GM23338 (cell line): ENCODE results near the gene AKAP13. TPM values are rescaled to one million over a fixed set of nuclear protein-coding genes. Genes with fewer than 3 reads are reported as not detected.

ENCODE experiments used
- ATAC-seq: fragments of 200-7000 bp; cut with Tn5 transposase; 3 replicates; pipeline ENCODE4 v1.9.1; 2020
- DNase-seq: peaks from one replicate; pipeline ENCODE4 v3.0.0-alpha.2; 2015; ENCODE audit warnings: low spot score
- H2AFZ ChIP-seq: fragments of 200-600 bp; sonication (generic); 2 replicates; pipeline ENCODE4 v1.8.0; 2016; ENCODE audit warnings: antibody characterized with exemption, mild to moderate bottlenecking, moderate library complexity
- H3F3A ChIP-seq: fragments of 200-600 bp; sonication (generic); replicated peaks from 2 replicates; pipeline ENCODE4 v1.8.0; 2017; ENCODE audit warnings: antibody characterized with exemption, mixed run types, low read depth
- H3K27ac ChIP-seq: fragments of 200-600 bp; sonication (generic); 2 replicates; pipeline ENCODE4 v1.6.1; 2016; ENCODE audit warnings: low read depth
- H3K27me3 ChIP-seq: fragments of 200-600 bp; sonication (generic); 2 replicates; pipeline ENCODE4 v1.8.0; 2016; ENCODE audit warnings: mild to moderate bottlenecking, mixed run types, moderate library complexity; ENCODE audit not compliant: insufficient read depth
- H3K36me3 ChIP-seq: fragments of 200-600 bp; sonication (generic); 2 replicates; pipeline ENCODE4 v1.8.0; 2016; ENCODE audit warnings: mild to moderate bottlenecking; ENCODE audit not compliant: insufficient read depth
- H3K4me1 ChIP-seq: fragments of 200-600 bp; sonication (generic); 2 replicates; pipeline ENCODE4 v1.8.0; 2016; ENCODE audit warnings: mild to moderate bottlenecking, moderate library complexity; ENCODE audit not compliant: insufficient read depth
- H3K4me2 ChIP-seq: fragments of 200-600 bp; sonication (generic); 2 replicates; pipeline ENCODE4 v1.7.1; 2017; ENCODE audit warnings: mixed run types
- H3K4me3 ChIP-seq: fragments of 200-600 bp; sonication (generic); 2 replicates; pipeline ENCODE4 v1.6.1; 2016; ENCODE audit warnings: mixed run types
- H3K79me2 ChIP-seq: fragments of 200-600 bp; sonication (generic); replicated peaks from 2 replicates; pipeline ENCODE4 v1.8.0; 2017; ENCODE audit warnings: mild to moderate bottlenecking; ENCODE audit not compliant: insufficient read depth
- H3K9me2 ChIP-seq: fragments of 200-600 bp; sonication (generic); 2 replicates; pipeline ENCODE4 v1.8.0; 2017; ENCODE audit not compliant: insufficient read depth
- H4K20me1 ChIP-seq: fragments of 200-600 bp; sonication (generic); replicated peaks from 2 replicates; pipeline ENCODE4 v1.8.0; 2017; ENCODE audit warnings: mild to moderate bottlenecking; ENCODE audit not compliant: insufficient read depth
- H3K27ac Mint-ChIP-seq: 2 replicates; pipeline ENCODE4 v1.8.0; 2020; ENCODE audit warnings: inconsistent platforms, mild to moderate bottlenecking, moderate library complexity, mixed read lengths
- H3K27me3 Mint-ChIP-seq: 3 replicates; pipeline ENCODE4 v1.8.0; 2022; ENCODE audit warnings: low read depth, mild to moderate bottlenecking, moderate library complexity, mixed read lengths, inconsistent platforms; ENCODE audit not compliant: insufficient read depth, poor library complexity
- H3K36me3 Mint-ChIP-seq: 3 replicates; pipeline ENCODE4 v1.8.0; 2021; ENCODE audit warnings: low read depth, mild to moderate bottlenecking, inconsistent platforms, moderate library complexity, mixed read lengths
- H3K4me1 Mint-ChIP-seq: 3 replicates; pipeline ENCODE4 v1.8.0; 2020; ENCODE audit warnings: mild to moderate bottlenecking, inconsistent platforms, mixed read lengths
- H3K4me3 Mint-ChIP-seq: 3 replicates; pipeline ENCODE4 v1.8.0; 2021; ENCODE audit warnings: moderate library complexity, mild to moderate bottlenecking, inconsistent platforms, mixed read lengths
- H3K9me3 Mint-ChIP-seq: 3 replicates; pipeline ENCODE4 v1.8.0; 2020; ENCODE audit warnings: moderate library complexity, mild to moderate bottlenecking, inconsistent platforms, mixed read lengths
- CREB1 ChIP-seq: fragments of 250-450 bp; sonication (Bioruptor Pico); IDR thresholded peaks from 2 replicates; pipeline ENCODE4 v1.5.0; 2020; ENCODE audit warnings: low read depth, mild to moderate bottlenecking, moderate library complexity
- CTCF ChIP-seq, 2 experiments: fragments of 200-600 bp in 1 of 2; sonication (generic) in 1 of 2; conservative IDR thresholded peaks; 2 replicates each; pipeline versions ENCODE4 v1.5.1 to v1.6.1; 2016 to 2017; ENCODE audit warnings: antibody characterized with exemption in 2 of 2, low read depth in 2 of 2, mild to moderate bottlenecking in 2 of 2, moderate library complexity in 1 of 2
- EZH2 ChIP-seq: fragments of 200-600 bp; sonication (generic); IDR thresholded peaks from one replicate; pipeline ENCODE4 v1.8.0; 2017; ENCODE audit warnings: antibody characterized with exemption, mild to moderate bottlenecking, low read depth; ENCODE audit not compliant: unreplicated experiment
- EZH2phosphoT487 ChIP-seq: fragments of 200-600 bp; sonication (generic); IDR thresholded peaks from one replicate; pipeline ENCODE4 v1.8.1; 2018; ENCODE audit warnings: antibody characterized with exemption; ENCODE audit not compliant: unreplicated experiment
- JUNB ChIP-seq: IDR thresholded peaks from one replicate; pipeline ENCODE4 v1.6.1; 2016; ENCODE audit warnings: antibody characterized with exemption; ENCODE audit not compliant: unreplicated experiment
- NANOG ChIP-seq: IDR thresholded peaks from 2 replicates; pipeline ENCODE4 v1.6.1; 2016; ENCODE audit warnings: antibody characterized with exemption, borderline replicate concordance
- POLR2AphosphoS5 ChIP-seq: IDR thresholded peaks from 2 replicates; pipeline ENCODE4 v1.6.1; 2016; ENCODE audit warnings: antibody characterized with exemption, low read depth
- REST ChIP-seq: IDR thresholded peaks from one replicate; pipeline ENCODE4 v1.6.1; 2018; ENCODE audit warnings: antibody characterized with exemption; ENCODE audit not compliant: unreplicated experiment
- STAT1 ChIP-seq: IDR thresholded peaks from one replicate; pipeline ENCODE4 v1.6.1; 2016; ENCODE audit warnings: antibody characterized with exemption; ENCODE audit not compliant: unreplicated experiment
- ZNF114 ChIP-seq: fragments of 250-450 bp; sonication (Bioruptor Pico); IDR thresholded peaks from 2 replicates; pipeline ENCODE4 v1.5.0; 2020; ENCODE audit warnings: mild to moderate bottlenecking, moderate library complexity
- ZNF331 ChIP-seq: fragments of 250-450 bp; sonication (Bioruptor Pico); IDR thresholded peaks from 2 replicates; pipeline ENCODE4 v1.5.0; 2020; ENCODE audit warnings: low read depth, mild to moderate bottlenecking, moderate library complexity
- ZNF462 ChIP-seq: fragments of 250-450 bp; sonication (Bioruptor Pico); IDR thresholded peaks from 2 replicates; pipeline ENCODE4 v1.5.0; 2020; ENCODE audit warnings: mild to moderate bottlenecking, moderate library complexity
- polyA plus RNA-seq: library from polyadenylated mRNA; unstranded; fragments of >200 nt; fragmentation: Nextera tagmentation; extraction: Ambion mirVana; gene quantifications from 2 replicates; pipeline ENCODE4 v1.2.1, GENCODE V29; 2016
- total RNA-seq: library from RNA; depleted of rRNA; stranded (reverse); fragments of >200 nt; shearing (Covaris generic); gene quantifications from 2 replicates; pipeline ENCODE4 v1.2.3, GENCODE V29; 2014
- TF ChIP-seq, protein P1 (sequence below): IDR thresholded peaks from 2 replicates; pipeline ENCODE4 v1.6.1; 2016; ENCODE audit warnings: antibody characterized with exemption

The AKAP13 gene
- total and polyA plus RNA-seq, 2 experiments from 2014 or later = 46.2 to 60.7 TPM

- Histone ChIP-seq H3F3A (no peaks in the 10 kb centered on the region), H3K27me3 (no peaks in the 10 kb centered on the region), H3K4me3 (no peak overlapping the region), H3K36me3 (no peaks in the 10 kb centered on the region), H3K4me2 (no peak overlapping the region), H3K4me1 (no peaks in the 10 kb centered on the region), H3K9me2 (no peaks in the 10 kb centered on the region), H3K79me2 (no peaks in the 10 kb centered on the region), H4K20me1 (no peaks in the 10 kb centered on the region), H2AFZ (no peak overlapping the region), H3K27ac (no peak overlapping the region; the same call in 1 of the 2 replicates)
- 0 out of 3 replicates have a peak, but pooled peaks cover 2% of the 10 kb centered on the region for H3K36me3 Mint-ChIP-seq
- ATAC-seq (no peak), DNase-seq (no peak)
- H3K4me3 Mint-ChIP-seq = no peak overlapping the region
- TF ChIP-seq CREB1 (CRISPR knock-in tag) (no peak), ZNF462 (CRISPR knock-in tag) (no peak), JUNB (no peak), ZNF331 (CRISPR knock-in tag) (no peak), REST (no peak), POLR2AphosphoS5 (no peak), EZH2phosphoT487 (no peak), CTCF (conservative IDR thresholded peaks at IDR 0.05; ENCODE audit: low read depth in 2 of 2) (no peak), ZNF114 (CRISPR knock-in tag) (no peak), STAT1 (no peak), NANOG (no peak), EZH2 (no peak)
- TF ChIP-seq, protein P1, sequence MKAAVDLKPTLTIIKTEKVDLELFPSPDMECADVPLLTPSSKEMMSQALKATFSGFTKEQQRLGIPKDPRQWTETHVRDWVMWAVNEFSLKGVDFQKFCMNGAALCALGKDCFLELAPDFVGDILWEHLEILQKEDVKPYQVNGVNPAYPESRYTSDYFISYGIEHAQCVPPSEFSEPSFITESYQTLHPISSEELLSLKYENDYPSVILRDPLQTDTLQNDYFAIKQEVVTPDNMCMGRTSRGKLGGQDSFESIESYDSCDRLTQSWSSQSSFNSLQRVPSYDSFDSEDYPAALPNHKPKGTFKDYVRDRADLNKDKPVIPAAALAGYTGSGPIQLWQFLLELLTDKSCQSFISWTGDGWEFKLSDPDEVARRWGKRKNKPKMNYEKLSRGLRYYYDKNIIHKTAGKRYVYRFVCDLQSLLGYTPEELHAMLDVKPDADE = no peak
- H3K27me3 Mint-ChIP-seq = peaks cover 2% of the 10 kb centered on the region
- H3K9me3 Mint-ChIP-seq = no peaks in the 10 kb centered on the region
- H3K27ac Mint-ChIP-seq = peak overlapping the region; percentile 13
- no peaks in the 10 kb centered on the region for H3K4me1 Mint-ChIP-seq
Measured at GRCh38 chr15:85676342-85677098, 296.1 kb downstream of the AKAP13 start.
